C4-2B (cell line): ENCODE results near the gene CTR9.

Experiments used
- H3K27ac ChIP-seq: fragments of 450-650 bp; 2 replicates; pipeline ENCODE4 v1.5.1; 2017
- CTCF ChIP-seq: fragments of 450-650 bp; conservative IDR thresholded peaks from 2 replicates; pipeline ENCODE4 v1.5.1; 2017; ENCODE audit warnings: mild to moderate bottlenecking
- ZFX ChIP-seq: fragments of 450-650 bp; IDR thresholded peaks from 2 replicates; pipeline ENCODE4 v1.6.1; 2017

Gene CTR9

GRCh38 chr11:10828402-10828801 lies 77.4 kb downstream of the CTR9 start:
- TF ChIP-seq ZFX (no peak), CTCF (no peak)
- no peak overlapping the region for H3K27ac ChIP-seq

GRCh38 chr11:10829139-10829538 lies 78.1 kb downstream of the CTR9 start:
- TF ChIP-seq ZFX (no peak), CTCF (no peak)
- H3K27ac ChIP-seq = no peak overlapping the region
